Measurements from ENCODE around the gene FAAP100. TPM values are rescaled to one million over a fixed set of nuclear protein-coding genes. Genes with fewer than 3 reads are reported as not detected.

Gene FAAP100
- 38.3 and 56.2 TPM in 2 replicates for total RNA-seq

GRCh38 chr17:81552244-81553017, at the start of gene FAAP100:
Gene FAAP100 (minus strand): TSS chr17:81552353. CDS start chr17:81552330, 23 bp downstream.

DNA sequence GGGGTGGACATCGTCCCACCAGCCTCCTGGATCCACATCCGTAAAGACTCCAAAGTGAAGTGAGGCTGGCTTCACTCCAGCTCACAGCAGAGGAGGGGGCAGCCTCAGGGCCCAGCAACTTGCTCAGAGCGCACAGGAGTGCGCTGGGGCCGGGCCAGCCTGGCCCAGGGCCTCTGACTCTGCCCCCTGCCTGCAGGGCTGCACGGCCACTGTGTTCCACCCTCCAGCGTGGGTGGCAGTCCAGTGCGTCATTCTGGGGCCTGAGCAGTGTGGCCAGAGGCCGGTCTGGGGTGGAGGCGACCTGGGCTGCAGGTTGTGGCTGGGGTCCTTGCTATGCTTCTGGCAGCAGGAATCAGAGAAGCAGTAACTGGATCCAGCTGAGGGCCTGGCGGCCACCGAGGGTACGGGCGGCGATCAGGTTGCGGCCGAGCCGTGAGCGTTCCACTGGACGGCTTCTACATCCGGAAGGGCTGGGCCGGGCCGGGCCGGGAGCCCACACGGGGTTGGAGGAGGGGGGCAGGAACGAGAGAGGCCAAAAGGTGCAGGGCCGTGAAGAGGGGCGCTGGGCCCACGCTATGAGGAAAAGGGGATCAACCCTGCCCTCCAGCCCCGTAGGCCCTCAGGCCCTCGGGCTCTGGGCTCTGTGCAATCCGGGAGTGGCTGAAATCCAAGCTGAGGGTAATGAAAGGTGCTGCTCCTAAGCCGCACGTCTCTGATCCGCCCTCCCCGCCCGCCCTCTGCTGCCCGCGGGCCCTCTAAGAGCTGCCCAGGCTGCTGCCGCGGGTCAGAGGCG, 24.4 kb downstream of the FAAP100 start, which contains the start of gene FSCN2:
Gene FSCN2, plus strand, starts transcription at position 787 of the 793 bp plus-strand sequence. CDS start 155 bp downstream, outside the sequence.

DNA sequence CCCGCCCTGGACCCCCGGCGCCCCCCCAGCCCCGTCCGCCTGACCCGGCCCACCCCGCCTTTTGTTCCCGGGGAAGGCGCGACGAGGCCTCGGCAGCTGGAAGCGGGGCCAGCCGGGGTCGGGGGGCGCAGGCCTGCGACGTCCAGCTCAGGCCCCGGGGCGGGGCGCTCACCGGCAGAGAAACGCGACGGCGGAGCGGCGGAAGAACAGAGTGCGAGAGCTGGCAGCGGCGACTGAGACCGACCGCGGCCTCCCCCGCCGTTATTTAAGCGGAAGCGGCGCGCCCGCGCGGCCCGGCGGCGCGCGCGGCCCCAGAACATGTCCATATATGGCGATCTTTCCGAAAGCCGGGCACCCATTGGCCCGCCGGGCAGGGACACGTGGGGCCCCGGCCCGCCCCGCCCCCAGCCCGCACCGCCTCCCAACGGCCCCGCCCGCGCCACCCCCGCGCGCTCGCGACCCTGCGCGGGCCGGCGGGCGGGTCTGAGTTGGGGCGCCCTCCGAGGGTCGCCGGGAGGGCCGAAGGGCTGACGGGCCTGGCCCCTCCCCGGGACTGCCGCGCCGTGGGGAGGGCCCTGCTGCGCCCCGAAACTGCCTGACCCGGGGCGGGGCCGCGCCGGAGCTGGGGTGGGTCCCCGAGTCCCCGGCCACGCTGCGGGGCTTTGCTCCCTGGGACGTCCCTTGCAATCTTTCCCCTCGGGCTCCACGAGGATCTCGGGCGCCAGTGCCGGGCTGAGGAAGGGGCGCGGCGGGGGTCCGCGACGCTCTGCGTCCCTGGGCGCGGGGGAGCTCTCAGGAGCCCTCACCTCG, 39.4 kb downstream of the FAAP100 start, which contains the start of gene ACTG1:
Gene ACTG1, minus strand, starts transcription at position 238 of the 810 bp plus-strand sequence. CDS start 445 bp downstream, outside the sequence.

Small RNAs within 50 kb of the gene (small RNA-seq; reads per million reads assigned to genes)
- not detected for gene RF00019

Other genes with a start within 250 kb of the FAAP100 start
- gene BAHCC1, start 156.9 kb downstream of the FAAP100 start, total RNA-seq, result 9.7 and 23.2 TPM in 2 replicates
- gene ACTG1, start 39.6 kb downstream of the FAAP100 start, total RNA-seq, result 14,927 and 15,075 TPM in 2 replicates
- 0.57 and 1.3 TPM in 2 replicates for gene FSCN2, start 24.0 kb downstream of the FAAP100 start, total RNA-seq
- 121 and 146 TPM in 2 replicates for gene NPLOC4, start 84.8 kb upstream of the FAAP100 start, total RNA-seq
- 0.48 TPM in 1 of 2 replicates, not detected in the other for gene TSPAN10, start 84.8 kb upstream of the FAAP100 start, total RNA-seq
- 1.3 TPM in 2 replicates for gene PDE6G, start 104.2 kb upstream of the FAAP100 start, total RNA-seq
- 24.5 and 29.7 TPM in 2 replicates for gene OXLD1, start 114.3 kb upstream of the FAAP100 start, total RNA-seq
- 11.8 and 12.1 TPM in 2 replicates for gene CCDC137, start 114.4 kb upstream of the FAAP100 start, total RNA-seq
- 35.6 and 36.6 TPM in 2 replicates for gene ARL16, start 131.4 kb upstream of the FAAP100 start, total RNA-seq
- 134 and 147 TPM in 2 replicates for gene HGS, start 131.7 kb upstream of the FAAP100 start, total RNA-seq
- gene MRPL12, start 151.0 kb upstream of the FAAP100 start, total RNA-seq, result 23.8 and 26.1 TPM in 2 replicates
- gene SLC25A10, start 159.9 kb upstream of the FAAP100 start, total RNA-seq, result 17.6 and 23.5 TPM in 2 replicates

All from vein endothelial cell (primary cell).